K562 (cell line): Measurements from ENCODE around the gene NFIC.

Source experiments
- CTCFL ChIP-seq: IDR thresholded peaks from 2 replicates; pipeline ENCODE4 v1.6.1; 2011; ENCODE audit warnings: borderline replicate concordance, low read depth, mild to moderate bottlenecking, moderate library complexity, low read length; ENCODE audit not compliant: insufficient read depth, poor library complexity, severe bottlenecking
- ETS1 ChIP-seq: conservative IDR thresholded peaks from 2 replicates; pipeline ENCODE4 v1.6.1; 2011; ENCODE audit warnings: low read depth, mild to moderate bottlenecking, low read length; ENCODE audit not compliant: control insufficient read depth
- EZH2 ChIP-seq: IDR thresholded peaks from 2 replicates; pipeline ENCODE4 v1.6.1; 2012; ENCODE audit warnings: low read depth, mild to moderate bottlenecking, inconsistent platforms, low read length, borderline replicate concordance
- HIVEP1 ChIP-seq: fragments of 250-450 bp; sonication (Bioruptor Pico); IDR thresholded peaks from 2 replicates; pipeline ENCODE4 v1.4.0; 2020; ENCODE audit warnings: mild to moderate bottlenecking
- KDM1A ChIP-seq, 2 experiments: fragments of 450-650 bp; IDR thresholded peaks; 2 replicates each; pipeline ENCODE4 v1.6.1; 2016; ENCODE audit warnings: mild to moderate bottlenecking in 2 of 2
- LARP7 ChIP-seq: fragments of 450-650 bp; IDR thresholded peaks from 2 replicates; pipeline ENCODE4 v1.6.1; 2016
- NFRKB ChIP-seq: fragments of 450-650 bp; IDR thresholded peaks from 2 replicates; pipeline ENCODE4 v1.6.1; 2016; ENCODE audit warnings: low read depth
- NRF1 ChIP-seq, 2 experiments: fragments of 450-650 bp; IDR thresholded peaks in 1 of 2; conservative IDR thresholded peaks in 1 of 2; 2 replicates each; pipeline ENCODE4 v1.6.1; 2014; ENCODE audit warnings: mild to moderate bottlenecking in 2 of 2
- TEAD4 ChIP-seq, 2 experiments: sonication (generic) in 1 of 2; formaldehyde crosslinking in 1 of 2; IDR thresholded peaks; 2 replicates each; pipeline versions ENCODE4 v1.6.1 to v1.8.0; 2012 to 2022; ENCODE audit warnings: borderline replicate concordance in 1 of 2, inconsistent platforms in 1 of 2, low read length in 1 of 2, mild to moderate bottlenecking in 1 of 2, missing genetic modification reagents in 1 of 2
- TRIM25 ChIP-seq: fragments of 450-650 bp; IDR thresholded peaks from 2 replicates; pipeline ENCODE4 v1.7.0; 2016; ENCODE audit warnings: borderline replicate concordance
- ZC3H8 ChIP-seq: fragments of 450-650 bp; IDR thresholded peaks from 2 replicates; pipeline ENCODE4 v1.6.1; 2017
- ZNF655 ChIP-seq: fragments of 250-450 bp; sonication (Bioruptor Pico); IDR thresholded peaks from 2 replicates; pipeline ENCODE4 v1.5.0; 2021

GRCh38 chr19:3468211-3468610 lies 101.8 kb downstream of the NFIC start:
- no peak for TF ChIP-seq KDM1A (IDR thresholded peaks at IDR 0.05)
- TF ChIP-seq HIVEP1 (CRISPR knock-in tag), result no peak
- TF ChIP-seq ETS1, result no peak
- TF ChIP-seq NFRKB, result no peak
- no peak for TF ChIP-seq TEAD4 (IDR thresholded peaks at IDR 0.05; ENCODE audit: low read length)
- TF ChIP-seq TEAD4 (CRISPR knock-in tag; IDR thresholded peaks at IDR 0.05; ENCODE audit: borderline replicate concordance), result no peak
- no peak for TF ChIP-seq NRF1 (conservative IDR thresholded peaks at IDR 0.05 in 1 of 2, IDR thresholded peaks at IDR 0.05 in 1 of 2)
- TF ChIP-seq CTCFL, result no peak
- TF ChIP-seq ZNF655, result no peak
- no peak for TF ChIP-seq LARP7
- TF ChIP-seq ZC3H8, result no peak
- TF ChIP-seq EZH2, result no peak
- TF ChIP-seq TRIM25, result no peak
